K562 (cell line): ENCODE data around the gene PPP1R12B. TPM values are rescaled to one million over a fixed set of nuclear protein-coding genes. Genes with fewer than 3 reads are reported as not detected.

ENCODE experiments used
- ARID1B ChIP-seq: fragments of 450-650 bp; IDR thresholded peaks from 2 replicates; pipeline ENCODE4 v1.6.1; 2016; ENCODE audit warnings: antibody characterized with exemption, mild to moderate bottlenecking, inconsistent platforms
- CBFA2T3 ChIP-seq: fragments of 450-650 bp; IDR thresholded peaks from 2 replicates; pipeline ENCODE4 v1.6.1; 2017
- CBX1 ChIP-seq: sonication (generic); IDR thresholded peaks from 2 replicates; pipeline ENCODE4 v1.6.1; 2016; ENCODE audit warnings: antibody characterized with exemption, low read depth, mild to moderate bottlenecking
- CBX2 ChIP-seq: fragments of 200-600 bp; sonication (generic); IDR thresholded peaks from one replicate; pipeline ENCODE4 v1.6.1; 2012; ENCODE audit warnings: mild to moderate bottlenecking, low read length, inconsistent platforms; ENCODE audit not compliant: insufficient read depth, poor library complexity, severe bottlenecking
- CCNT2 ChIP-seq: IDR thresholded peaks from 2 replicates; pipeline ENCODE4 v1.6.1; 2011; ENCODE audit warnings: borderline replicate concordance, low read depth, mild to moderate bottlenecking, moderate library complexity, mixed read lengths, low read length; ENCODE audit not compliant: insufficient read length; ENCODE audit errors: extremely low read depth
- FOXM1 ChIP-seq, 2 experiments: fragments of 450-650 bp in 1 of 2; sonication (generic) in 1 of 2; formaldehyde crosslinking in 1 of 2; IDR thresholded peaks; 2 replicates each; pipeline versions ENCODE4 v1.6.1 to v1.9.0; 2017 to 2022; ENCODE audit warnings: low read depth in 2 of 2, mild to moderate bottlenecking in 2 of 2, missing genetic modification reagents in 1 of 2, moderate library complexity in 1 of 2
- NFIC ChIP-seq: fragments of 450-650 bp; IDR thresholded peaks from 2 replicates; pipeline ENCODE4 v1.6.1; 2017; ENCODE audit warnings: mild to moderate bottlenecking, inconsistent platforms
- POLR2AphosphoS5 ChIP-seq: IDR thresholded peaks from 2 replicates; pipeline ENCODE4 v1.6.1; 2011; ENCODE audit warnings: mild to moderate bottlenecking, low read depth, low read length, moderate library complexity; ENCODE audit not compliant: control insufficient read depth, insufficient read depth
- RCOR1 ChIP-seq, 2 experiments: IDR thresholded peaks; 2 replicates each; pipeline ENCODE4 v1.6.1; 2012; ENCODE audit warnings: low read depth in 2 of 2, low read length in 2 of 2, borderline replicate concordance in 1 of 2, improper control_type of control experiment in 1 of 2
- SMARCE1 ChIP-seq: fragments of 450-650 bp; IDR thresholded peaks from 2 replicates; pipeline ENCODE4 v1.7.1; 2016; ENCODE audit warnings: mild to moderate bottlenecking
- SOX6 ChIP-seq: fragments of 450-650 bp; IDR thresholded peaks from 2 replicates; pipeline ENCODE4 v1.6.1; 2014; ENCODE audit warnings: mild to moderate bottlenecking
- STAT5A ChIP-seq: IDR thresholded peaks from 2 replicates; pipeline ENCODE4 v1.6.1; 2012; ENCODE audit warnings: low read length, inconsistent platforms, borderline replicate concordance
- TCF3 ChIP-seq: sonication (generic); formaldehyde crosslinking; IDR thresholded peaks from 2 replicates; pipeline ENCODE4 v1.4.0; 2020; ENCODE audit warnings: mild to moderate bottlenecking, missing genetic modification reagents
- TEAD4 ChIP-seq, 2 experiments: sonication (generic) in 1 of 2; formaldehyde crosslinking in 1 of 2; IDR thresholded peaks; 2 replicates each; pipeline versions ENCODE4 v1.6.1 to v1.8.0; 2012 to 2022; ENCODE audit warnings: borderline replicate concordance in 1 of 2, inconsistent platforms in 1 of 2, low read length in 1 of 2, mild to moderate bottlenecking in 1 of 2, missing genetic modification reagents in 1 of 2
- ZBTB34 ChIP-seq: fragments of 250-450 bp; sonication (Bioruptor Pico); IDR thresholded peaks from 2 replicates; pipeline ENCODE4 v1.8.0; 2021; ENCODE audit warnings: mild to moderate bottlenecking, moderate library complexity
- ZKSCAN1 ChIP-seq: fragments of 150-350 bp; IDR thresholded peaks from 2 replicates; pipeline ENCODE4 v1.6.1; 2016; ENCODE audit warnings: low read depth, low read length
- ZNF3 ChIP-seq: fragments of 250-450 bp; sonication (Bioruptor Pico); IDR thresholded peaks from 2 replicates; pipeline ENCODE4 v1.5.0; 2021; ENCODE audit warnings: mild to moderate bottlenecking, moderate library complexity
- ZNF384 ChIP-seq: IDR thresholded peaks from 2 replicates; pipeline ENCODE4 v1.6.1; 2012; ENCODE audit warnings: low read depth, low read length, improper control_type of control experiment
- polyA plus RNA-seq, 8 experiments: library from polyadenylated mRNA; depleted of rRNA in 4 of 8; stranded (reverse) in 5 of 8; unstranded in 3 of 8; fragments of >200 nt; fragmentation: Nextera tagmentation in 2 of 8; fragmentation: Illumina TruSeq in 1 of 8; extraction: Ambion mirVana in 2 of 8; extraction: Trizol in 1 of 8; gene quantifications; 2 replicates each; pipeline versions ENCODE4 v1.2.1 to v1.2.3, GENCODE V29; 2011 to 2014; ENCODE audit warnings: inconsistent platforms in 1 of 8, missing spikeins in 1 of 8
- total RNA-seq, 7 experiments: library from RNA; depleted of rRNA in 6 of 7; stranded (reverse); fragments of >200 nt in 6 of 7; fragmentation: Illumina TruSeq in 2 of 7; extraction: Trizol in 2 of 7; gene quantifications; 2 replicates each; pipeline versions ENCODE4 v1.2.1 to v1.2.3, GENCODE V29; 2011 to 2021; ENCODE audit warnings: low replicate concordance in 1 of 7
- TF ChIP-seq, protein P1 (sequence below): fragments of 450-650 bp; IDR thresholded peaks from 2 replicates; pipeline ENCODE4 v1.6.1; 2018; ENCODE audit not compliant: partially characterized antibody
- TF ChIP-seq, protein P2 (sequence below): fragments of 450-650 bp; IDR thresholded peaks from 2 replicates; pipeline ENCODE4 v1.7.0; 2016; ENCODE audit warnings: borderline replicate concordance

PPP1R12B gene
- total and polyA plus RNA-seq, 9 of the 15 experiments (the other 6 are each of a cell fraction or from before 2014, with no cell fraction given): 0.73 to 16.9 (median 13.6) TPM

DNA sequence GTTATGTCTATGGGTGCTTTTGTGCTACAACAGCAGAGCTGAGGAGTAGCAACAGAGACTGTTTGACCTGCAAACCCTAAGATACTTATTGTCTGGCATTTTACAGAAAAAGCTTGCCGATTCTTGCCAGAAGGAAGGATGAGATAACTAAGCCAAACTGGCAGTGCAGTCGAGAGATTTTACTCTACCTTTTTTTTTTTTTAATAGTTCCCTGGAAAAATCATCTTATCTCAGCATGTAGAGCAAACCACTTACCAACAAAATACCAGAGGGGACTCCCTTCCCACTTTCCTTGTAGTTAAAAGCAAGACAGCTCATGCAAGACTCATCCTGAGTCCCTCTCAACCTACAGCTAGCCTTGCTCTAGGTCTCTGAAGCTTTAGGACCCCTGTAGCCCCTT is 228.9 kb downstream of the PPP1R12B start (continued):
- TF ChIP-seq, protein P1, sequence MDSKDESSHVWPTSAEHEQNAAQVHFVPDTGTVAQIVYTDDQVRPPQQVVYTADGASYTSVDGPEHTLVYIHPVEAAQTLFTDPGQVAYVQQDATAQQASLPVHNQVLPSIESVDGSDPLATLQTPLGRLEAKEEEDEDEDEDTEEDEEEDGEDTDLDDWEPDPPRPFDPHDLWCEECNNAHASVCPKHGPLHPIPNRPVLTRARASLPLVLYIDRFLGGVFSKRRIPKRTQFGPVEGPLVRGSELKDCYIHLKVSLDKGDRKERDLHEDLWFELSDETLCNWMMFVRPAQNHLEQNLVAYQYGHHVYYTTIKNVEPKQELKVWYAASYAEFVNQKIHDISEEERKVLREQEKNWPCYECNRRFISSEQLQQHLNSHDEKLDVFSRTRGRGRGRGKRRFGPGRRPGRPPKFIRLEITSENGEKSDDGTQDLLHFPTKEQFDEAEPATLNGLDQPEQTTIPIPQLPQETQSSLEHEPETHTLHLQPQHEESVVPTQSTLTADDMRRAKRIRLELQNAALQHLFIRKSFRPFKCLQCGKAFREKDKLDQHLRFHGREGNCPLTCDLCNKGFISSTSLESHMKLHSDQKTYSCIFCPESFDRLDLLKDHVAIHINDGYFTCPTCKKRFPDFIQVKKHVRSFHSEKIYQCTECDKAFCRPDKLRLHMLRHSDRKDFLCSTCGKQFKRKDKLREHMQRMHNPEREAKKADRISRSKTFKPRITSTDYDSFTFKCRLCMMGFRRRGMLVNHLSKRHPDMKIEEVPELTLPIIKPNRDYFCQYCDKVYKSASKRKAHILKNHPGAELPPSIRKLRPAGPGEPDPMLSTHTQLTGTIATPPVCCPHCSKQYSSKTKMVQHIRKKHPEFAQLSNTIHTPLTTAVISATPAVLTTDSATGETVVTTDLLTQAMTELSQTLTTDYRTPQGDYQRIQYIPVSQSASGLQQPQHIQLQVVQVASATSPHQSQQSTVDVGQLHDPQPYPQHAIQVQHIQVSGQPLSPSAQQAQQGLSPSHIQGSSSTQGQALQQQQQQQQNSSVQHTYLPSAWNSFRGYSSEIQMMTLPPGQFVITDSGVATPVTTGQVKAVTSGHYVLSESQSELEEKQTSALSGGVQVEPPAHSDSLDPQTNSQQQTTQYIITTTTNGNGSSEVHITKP: peak; percentile 56
- TF ChIP-seq, protein P2, sequence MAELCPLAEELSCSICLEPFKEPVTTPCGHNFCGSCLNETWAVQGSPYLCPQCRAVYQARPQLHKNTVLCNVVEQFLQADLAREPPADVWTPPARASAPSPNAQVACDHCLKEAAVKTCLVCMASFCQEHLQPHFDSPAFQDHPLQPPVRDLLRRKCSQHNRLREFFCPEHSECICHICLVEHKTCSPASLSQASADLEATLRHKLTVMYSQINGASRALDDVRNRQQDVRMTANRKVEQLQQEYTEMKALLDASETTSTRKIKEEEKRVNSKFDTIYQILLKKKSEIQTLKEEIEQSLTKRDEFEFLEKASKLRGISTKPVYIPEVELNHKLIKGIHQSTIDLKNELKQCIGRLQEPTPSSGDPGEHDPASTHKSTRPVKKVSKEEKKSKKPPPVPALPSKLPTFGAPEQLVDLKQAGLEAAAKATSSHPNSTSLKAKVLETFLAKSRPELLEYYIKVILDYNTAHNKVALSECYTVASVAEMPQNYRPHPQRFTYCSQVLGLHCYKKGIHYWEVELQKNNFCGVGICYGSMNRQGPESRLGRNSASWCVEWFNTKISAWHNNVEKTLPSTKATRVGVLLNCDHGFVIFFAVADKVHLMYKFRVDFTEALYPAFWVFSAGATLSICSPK: no peak
- TF ChIP-seq TCF3 (CRISPR knock-in tag) (peak; percentile 88), ZNF384 (peak; percentile 87; the same call in 1 of the 2 replicates), CBFA2T3 (peak; percentile 91), CBX2 (no peak), FOXM1 (IDR thresholded peaks at IDR 0.05; ENCODE audit: low read depth) (peak; percentile 55; the same call in 1 of the 2 replicates), FOXM1 (CRISPR knock-in tag; IDR thresholded peaks at IDR 0.05; ENCODE audit: low read depth) (no peak), TEAD4 (IDR thresholded peaks at IDR 0.05; ENCODE audit: low read length) (peak; percentile 82), TEAD4 (CRISPR knock-in tag; IDR thresholded peaks at IDR 0.05; ENCODE audit: borderline replicate concordance) (no peak), ZKSCAN1 (peak; percentile 56; the same call in 1 of the 2 replicates), CBX1 (no peak), ZBTB34 (peak; percentile 50; the same call in 1 of the 2 replicates), ARID1B (peak; percentile 85), ZNF3 (CRISPR knock-in tag) (no peak), STAT5A (peak; percentile 75), RCOR1 (IDR thresholded peaks at IDR 0.05; ENCODE audit: borderline replicate concordance in 1 of 2, low read depth in 2 of 2, low read length in 2 of 2) (peak; percentile 41 to 70; a peak in 3 of 4 replicates), SOX6 (peak; percentile 68), POLR2AphosphoS5 (peak; percentile 60), SMARCE1 (no peak), CCNT2 (no peak), NFIC (peak; percentile 38)
- TF ChIP-seq, all 486 proteins: peak for 29
